Measurements from ENCODE around the gene TRAK1.

GRCh38 chr3:42228796-42229195 lies 137.6 kb downstream of the TRAK1 start:
- TF ChIP-seq CTCF (IDR thresholded peaks at IDR 0.05) (peak in 1 of 3 donors; percentile 14), POLR2AphosphoS5 (IDR thresholded peaks at IDR 0.05) (no peak)

Measured in breast epithelium (tissue), 3 donors.